ENCODE data around the gene GOLGA1. TPM values are rescaled to one million over a fixed set of nuclear protein-coding genes. Genes with fewer than 3 reads are reported as not detected.

The GOLGA1 gene
- polyA plus RNA-seq, 1 donor (not counting 4 experiments of a cell fraction or from before 2014, with no cell fraction given): 7.4 TPM

DNA sequence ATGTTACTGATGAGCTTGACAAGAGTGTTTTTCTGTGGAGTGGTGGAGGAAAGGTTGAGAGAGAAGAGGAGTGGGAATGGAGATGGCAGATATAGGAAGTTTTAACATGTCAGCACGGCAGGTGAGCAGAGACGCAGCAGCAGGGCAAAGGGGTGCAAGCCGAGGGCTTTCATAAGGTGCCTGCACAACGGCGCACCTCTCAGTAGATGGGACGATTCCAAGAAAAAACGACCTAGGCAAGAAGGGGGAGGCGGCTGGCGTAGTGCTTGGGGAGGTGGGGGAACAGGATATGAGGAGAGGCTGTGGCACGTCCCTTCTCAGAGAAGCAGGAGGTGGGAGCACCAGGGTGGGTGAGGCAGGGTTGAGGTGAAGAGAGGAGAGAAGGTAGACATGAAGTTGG, 54.4 kb downstream of the GOLGA1 start:
- dilution Hi-C loops (cut with MboI; ENCODE audit: extremely low pct_ligation_motif_present, low sequenced_read_pairs): no loop called here
- H3K4me1 ChIP-seq (ENCODE audit: control insufficient read depth, extremely low read depth, insufficient read depth, low read length): no peaks in the 10 kb centered on the region
- H3K27me3 ChIP-seq (ENCODE audit: control insufficient read depth, extremely low read depth, insufficient read depth, low read length): no peaks in the 10 kb centered on the region
- H3K4me3 ChIP-seq (ENCODE audit: control insufficient read depth in 2 of 3, extremely low read depth in 1 of 3, insufficient read depth in 2 of 3, low read depth in 1 of 3, low read length in 3 of 3): no peak overlapping the region
- no peak for FAIRE-seq
- no peak overlapping the region for H2AFZ ChIP-seq (ENCODE audit: control insufficient read depth, low read length)
- no peaks in the 10 kb centered on the region for H3K79me2 ChIP-seq (ENCODE audit: control insufficient read depth, insufficient read depth, low read length)
- H3K4me2 ChIP-seq (ENCODE audit: control insufficient read depth, extremely low read depth, insufficient read depth, low read depth, low read length): no peak overlapping the region
- no peaks in the 10 kb centered on the region for H4K20me1 ChIP-seq (ENCODE audit: control insufficient read depth, extremely low read depth, insufficient read depth, low read length)
- DNase-seq (ENCODE audit: low read depth, low spot score): no peak
- H3K9me1 ChIP-seq (ENCODE audit: control insufficient read depth, extremely low read depth, insufficient read depth, low read length): no peaks in the 10 kb centered on the region
- no peaks in the 10 kb centered on the region for H3K9me3 ChIP-seq (ENCODE audit: control insufficient read depth, low read depth, low read length)
- H3K36me3 ChIP-seq (ENCODE audit: control insufficient read depth in 2 of 2, extremely low read depth in 1 of 2, insufficient read depth in 2 of 2, low read length in 2 of 2): peaks cover 13 to 19% of the 10 kb centered on the region in 2 experiments
- no peak overlapping the region for H3K27ac ChIP-seq (ENCODE audit: control insufficient read depth, insufficient read depth, low read length)
- TF ChIP-seq, protein P1, sequence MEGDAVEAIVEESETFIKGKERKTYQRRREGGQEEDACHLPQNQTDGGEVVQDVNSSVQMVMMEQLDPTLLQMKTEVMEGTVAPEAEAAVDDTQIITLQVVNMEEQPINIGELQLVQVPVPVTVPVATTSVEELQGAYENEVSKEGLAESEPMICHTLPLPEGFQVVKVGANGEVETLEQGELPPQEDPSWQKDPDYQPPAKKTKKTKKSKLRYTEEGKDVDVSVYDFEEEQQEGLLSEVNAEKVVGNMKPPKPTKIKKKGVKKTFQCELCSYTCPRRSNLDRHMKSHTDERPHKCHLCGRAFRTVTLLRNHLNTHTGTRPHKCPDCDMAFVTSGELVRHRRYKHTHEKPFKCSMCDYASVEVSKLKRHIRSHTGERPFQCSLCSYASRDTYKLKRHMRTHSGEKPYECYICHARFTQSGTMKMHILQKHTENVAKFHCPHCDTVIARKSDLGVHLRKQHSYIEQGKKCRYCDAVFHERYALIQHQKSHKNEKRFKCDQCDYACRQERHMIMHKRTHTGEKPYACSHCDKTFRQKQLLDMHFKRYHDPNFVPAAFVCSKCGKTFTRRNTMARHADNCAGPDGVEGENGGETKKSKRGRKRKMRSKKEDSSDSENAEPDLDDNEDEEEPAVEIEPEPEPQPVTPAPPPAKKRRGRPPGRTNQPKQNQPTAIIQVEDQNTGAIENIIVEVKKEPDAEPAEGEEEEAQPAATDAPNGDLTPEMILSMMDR (optimal IDR thresholded peaks at IDR 0.05 in 1 of 3, IDR thresholded peaks at IDR 0.05 in 1 of 3, conservative IDR thresholded peaks at IDR 0.05 in 1 of 3; ENCODE audit: extremely low read depth in 1 of 3, insufficient read depth in 2 of 3, low read length in 3 of 3): no peak
- no peak for TF ChIP-seq EZH2 (IDR thresholded peaks at IDR 0.05; ENCODE audit: low read length)
- H3K9ac ChIP-seq (ENCODE audit: control insufficient read depth, extremely low read depth, insufficient read depth, low read length): no peak overlapping the region

DNA sequence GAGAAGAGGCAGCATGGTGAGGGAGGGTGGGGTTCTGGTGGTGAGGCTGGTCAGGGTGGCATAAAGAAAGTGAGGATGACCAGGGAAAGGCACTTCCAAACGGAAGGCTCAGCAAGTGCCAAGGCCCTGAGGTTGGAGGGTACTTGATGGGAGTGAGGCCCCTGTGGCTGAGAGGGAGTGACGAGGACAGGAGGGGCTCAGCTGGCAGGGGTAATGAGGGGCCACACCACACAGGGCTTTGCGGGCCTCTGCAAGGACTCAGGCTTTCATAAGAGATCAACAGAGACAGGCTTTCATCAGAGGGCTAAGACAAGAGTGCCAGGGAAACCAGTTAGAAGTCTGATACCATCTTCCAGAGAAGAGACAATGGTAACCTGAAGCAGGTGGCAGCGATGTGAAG, 55.3 kb downstream of the GOLGA1 start:
- peaks cover 18% of the 10 kb centered on the region in 2 experiments for H3K36me3 ChIP-seq (ENCODE audit: control insufficient read depth in 2 of 2, extremely low read depth in 1 of 2, insufficient read depth in 2 of 2, low read length in 2 of 2)
- no peak for TF ChIP-seq EZH2 (IDR thresholded peaks at IDR 0.05; ENCODE audit: low read length)
- TF ChIP-seq, protein P1 (optimal IDR thresholded peaks at IDR 0.05 in 1 of 3, IDR thresholded peaks at IDR 0.05 in 1 of 3, conservative IDR thresholded peaks at IDR 0.05 in 1 of 3; ENCODE audit: extremely low read depth in 1 of 3, insufficient read depth in 2 of 3, low read length in 3 of 3): no peak
- FAIRE-seq (no peak), DNase-seq (ENCODE audit: low read depth, low spot score) (no peak)
- dilution Hi-C loops (cut with MboI; ENCODE audit: extremely low pct_ligation_motif_present, low sequenced_read_pairs): no loop called here
- no peaks in the 10 kb centered on the region for H3K27me3 ChIP-seq (ENCODE audit: control insufficient read depth, extremely low read depth, insufficient read depth, low read length)
- no peak overlapping the region for H3K9ac ChIP-seq (ENCODE audit: control insufficient read depth, extremely low read depth, insufficient read depth, low read length)
- no peak overlapping the region for H3K4me3 ChIP-seq (ENCODE audit: control insufficient read depth in 2 of 3, extremely low read depth in 1 of 3, insufficient read depth in 2 of 3, low read depth in 1 of 3, low read length in 3 of 3)
- H3K4me2 ChIP-seq (ENCODE audit: control insufficient read depth, extremely low read depth, insufficient read depth, low read depth, low read length): no peak overlapping the region
- no peaks in the 10 kb centered on the region for H3K9me1 ChIP-seq (ENCODE audit: control insufficient read depth, extremely low read depth, insufficient read depth, low read length)
- H3K4me1 ChIP-seq (ENCODE audit: control insufficient read depth, extremely low read depth, insufficient read depth, low read length): no peaks in the 10 kb centered on the region
- H3K9me3 ChIP-seq (ENCODE audit: control insufficient read depth, low read depth, low read length): no peaks in the 10 kb centered on the region
- no peak overlapping the region for H3K27ac ChIP-seq (ENCODE audit: control insufficient read depth, insufficient read depth, low read length)
- no peak overlapping the region for H2AFZ ChIP-seq (ENCODE audit: control insufficient read depth, low read length)
- H4K20me1 ChIP-seq (ENCODE audit: control insufficient read depth, extremely low read depth, insufficient read depth, low read length): no peaks in the 10 kb centered on the region
- no peaks in the 10 kb centered on the region for H3K79me2 ChIP-seq (ENCODE audit: control insufficient read depth, insufficient read depth, low read length)
